Fibroblast of skin of right biceps (primary cell): Measurements from ENCODE around the gene SPINK1.
"Not testable (repeated sequence)": the region's sequence is repeated elsewhere in the genome, so short reads cannot be mapped to it uniquely, and the experiment has no call there.

Source experiments
- DNase-seq: peaks from one replicate; pipeline ENCODE4 v3.0.0-alpha.2; 2013

SPINK1 gene

DNA sequence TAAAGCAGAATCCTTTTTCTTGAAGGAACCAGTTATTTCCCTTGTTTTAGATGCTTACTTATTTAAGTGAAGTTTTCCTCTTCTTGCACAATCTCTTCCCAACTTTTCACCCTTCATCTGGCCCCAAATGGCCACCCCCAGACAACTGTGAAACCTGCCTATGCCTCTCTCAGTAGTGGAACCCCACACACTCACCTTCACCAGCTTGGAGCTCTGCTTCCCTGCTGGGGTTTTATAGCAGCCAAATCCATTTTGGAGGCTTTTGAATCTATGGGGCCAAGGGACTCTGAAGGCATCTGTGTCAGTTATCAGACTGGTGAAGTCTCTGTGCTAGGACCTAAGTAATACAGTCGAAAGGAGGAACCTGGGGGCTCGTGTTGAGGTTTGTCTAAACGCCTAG lies 22.9 kb upstream of the SPINK1 start:
- no peak for DNase-seq

DNA sequence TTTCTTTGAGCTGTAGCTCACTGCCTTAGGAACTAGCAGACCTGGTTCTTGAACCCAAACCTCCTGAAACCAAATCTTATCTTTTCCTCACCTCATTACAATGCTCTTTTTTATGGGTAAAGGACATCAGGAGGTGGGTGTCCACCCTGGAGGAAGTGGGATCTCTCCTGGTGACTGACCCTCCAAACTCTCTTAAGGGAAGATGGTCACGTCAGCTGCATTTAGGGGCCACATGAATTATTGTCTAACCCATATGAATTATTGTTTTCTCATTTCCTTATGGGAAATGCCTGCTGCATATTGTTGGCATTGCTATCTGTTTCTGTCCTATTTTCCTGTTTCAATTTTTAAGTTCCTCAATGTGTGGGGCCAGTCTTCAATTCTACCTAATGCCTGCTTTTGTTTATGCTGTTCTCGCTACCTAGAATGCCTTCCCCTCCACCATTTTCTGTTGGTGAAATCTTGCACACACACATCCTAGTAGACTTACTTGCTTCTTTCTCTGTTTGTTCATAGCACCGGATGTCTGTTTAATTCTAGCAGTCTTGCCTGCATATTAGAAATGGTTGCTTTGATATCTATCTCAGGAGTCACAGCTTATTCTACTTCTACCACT lies 22.0 kb upstream of the SPINK1 start:
- DNase-seq = no peak

DNA sequence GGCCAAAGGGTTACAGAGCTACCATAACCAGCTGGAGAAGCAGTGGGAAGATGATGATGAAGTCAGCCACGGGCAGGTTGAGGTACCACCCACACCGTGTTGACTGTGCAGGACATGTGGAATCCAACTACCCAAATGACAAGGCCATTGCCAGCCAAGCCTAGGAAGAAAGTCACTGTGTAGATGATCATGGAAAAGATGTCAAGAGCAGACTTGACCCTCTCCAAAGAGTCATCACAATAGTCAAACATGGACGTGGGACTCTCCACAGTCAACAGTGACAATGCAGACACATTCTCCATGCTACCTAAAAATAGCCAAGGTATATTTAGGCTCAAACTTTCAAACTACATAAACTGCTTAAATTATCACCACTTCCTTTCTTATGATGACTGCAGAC lies 20.9 kb upstream of the SPINK1 start:
- DNase-seq = no peak

DNA sequence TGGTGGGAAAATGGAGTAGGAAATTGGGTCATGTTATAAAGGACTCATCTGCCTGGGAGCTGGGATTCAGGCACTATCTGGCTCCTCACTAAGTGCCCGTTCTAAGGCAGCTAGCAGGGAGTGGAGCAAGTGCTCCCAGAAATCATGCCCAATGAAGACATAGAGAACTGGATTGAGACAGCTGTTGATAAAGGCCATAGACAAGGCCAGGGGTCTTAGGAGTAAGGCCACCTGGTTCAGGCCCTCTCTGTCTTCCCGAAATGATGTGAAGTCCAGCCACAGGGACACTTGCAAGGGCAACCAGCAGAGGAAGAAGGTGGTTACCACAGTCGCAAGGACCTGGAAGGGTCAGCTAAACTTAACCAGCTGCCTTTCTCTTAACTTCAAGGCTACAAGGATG lies 20.1 kb upstream of the SPINK1 start:
- DNase-seq = no peak

DNA sequence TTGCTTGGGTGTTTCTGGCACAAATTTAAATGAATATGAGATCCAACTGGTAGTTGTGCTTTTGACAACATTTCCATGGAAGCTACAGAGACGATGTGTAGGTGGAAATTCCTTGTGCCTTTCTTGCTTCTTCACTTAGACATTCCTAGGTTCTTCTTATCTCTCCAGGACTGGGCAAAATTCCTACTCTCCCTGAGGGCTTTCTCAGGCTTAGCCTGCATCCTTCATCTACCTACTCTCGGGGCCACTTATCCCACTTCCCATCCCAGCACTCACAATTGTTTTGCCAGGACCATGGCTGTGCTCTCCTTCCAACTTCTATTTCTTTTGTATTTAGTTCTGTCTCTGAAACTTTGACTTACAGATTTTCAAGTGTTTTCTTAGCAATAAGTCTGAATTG lies 17.8 kb upstream of the SPINK1 start:
- DNase-seq = no peak

DNA sequence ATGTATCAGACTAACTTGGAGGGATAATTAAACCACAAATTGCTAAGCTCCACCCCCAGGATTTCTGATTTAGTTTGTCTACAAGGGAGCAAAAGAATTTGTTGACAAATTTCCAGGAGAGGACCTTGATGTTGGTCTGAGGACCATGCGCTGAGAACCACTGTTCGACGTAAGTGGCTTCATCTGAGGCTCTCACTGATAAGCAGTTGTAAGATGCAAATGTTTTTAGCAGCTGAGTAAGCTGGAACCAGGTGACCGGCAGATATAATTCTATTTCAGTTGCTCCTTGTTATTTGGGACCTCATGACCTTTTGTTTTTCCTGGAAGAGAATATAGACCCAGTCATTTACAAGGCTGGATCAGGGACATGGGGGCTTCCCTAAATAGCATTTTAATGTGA lies 14.1 kb upstream of the SPINK1 start:
- no peak for DNase-seq

DNA sequence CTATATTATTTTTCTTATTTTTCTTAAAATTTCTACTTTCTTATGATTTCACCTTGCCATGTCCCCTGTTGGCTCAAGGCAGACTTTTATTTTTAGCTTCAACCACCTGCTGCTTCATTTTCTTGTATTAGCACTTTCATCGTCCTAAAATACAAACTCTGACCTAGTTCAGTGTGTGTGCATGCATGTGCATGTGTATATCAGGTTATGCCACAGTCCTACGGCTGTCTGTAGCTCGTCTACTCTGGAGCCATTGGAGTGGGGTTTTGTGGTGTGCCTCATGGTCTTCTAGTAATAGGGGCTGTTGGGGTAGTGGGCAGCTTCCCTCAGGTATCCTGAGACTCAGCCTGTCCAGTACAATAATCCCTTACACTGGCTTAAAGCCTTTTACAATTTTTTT lies 13.4 kb upstream of the SPINK1 start:
- DNase-seq = no peak

DNA sequence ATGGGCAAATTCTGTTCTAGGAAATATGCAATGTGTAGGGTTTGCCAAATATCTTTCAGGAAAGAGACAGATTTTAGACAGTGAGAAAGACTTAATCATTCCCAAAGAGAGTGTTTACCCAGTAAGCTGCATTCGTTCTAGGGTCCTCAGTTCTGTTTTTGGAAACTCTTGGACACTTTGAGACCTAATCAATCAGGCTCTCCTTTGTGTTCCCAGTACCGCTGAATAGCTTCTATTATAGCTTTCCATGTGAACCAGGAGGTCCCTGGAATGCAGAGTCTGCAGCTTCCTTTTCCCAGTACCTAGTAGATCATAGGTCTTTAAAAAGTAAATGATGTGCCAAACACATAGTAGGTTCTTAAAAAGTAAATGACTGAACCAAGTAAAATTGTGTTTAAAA lies 11.4 kb upstream of the SPINK1 start:
- DNase-seq = no peak

DNA sequence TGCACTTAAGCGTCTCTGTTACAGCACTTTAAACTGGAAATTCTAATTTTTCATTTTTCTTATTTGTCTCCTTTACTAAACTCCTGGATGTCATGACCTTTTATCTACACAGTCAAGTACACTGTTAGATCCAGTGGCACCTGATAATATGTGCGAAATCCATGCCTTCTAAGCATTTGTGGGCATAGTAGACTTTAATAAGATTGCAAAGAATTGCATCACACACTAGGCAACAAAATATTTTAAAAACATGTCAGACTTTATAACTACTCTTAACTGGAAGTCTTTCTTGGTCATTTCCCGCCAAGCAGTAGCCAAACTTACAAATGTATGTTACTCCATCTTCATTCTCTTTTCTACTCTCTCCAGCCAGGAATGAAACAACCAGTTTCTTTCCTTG lies 5.0 kb upstream of the SPINK1 start:
- no peak for DNase-seq

DNA sequence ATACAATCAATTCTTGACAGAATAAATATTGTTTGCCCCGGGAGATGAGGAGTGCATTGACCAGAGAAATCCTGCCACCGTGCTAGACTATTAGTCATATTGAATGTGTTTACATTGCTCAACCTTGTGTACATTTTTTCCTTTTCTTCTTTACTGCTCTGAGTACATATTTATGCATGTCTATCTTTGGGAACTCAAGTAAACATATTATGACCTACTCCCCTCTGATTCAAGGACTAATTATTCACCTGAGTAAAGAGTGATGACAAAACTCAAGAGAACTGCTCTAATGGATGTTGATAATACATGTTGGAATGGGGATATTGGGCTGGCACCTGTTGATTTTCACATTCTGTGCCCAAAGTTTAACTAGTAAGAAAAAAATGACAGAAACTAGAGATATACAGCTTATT lies 3.9 kb upstream of the SPINK1 start:
- DNase-seq = no peak

DNA sequence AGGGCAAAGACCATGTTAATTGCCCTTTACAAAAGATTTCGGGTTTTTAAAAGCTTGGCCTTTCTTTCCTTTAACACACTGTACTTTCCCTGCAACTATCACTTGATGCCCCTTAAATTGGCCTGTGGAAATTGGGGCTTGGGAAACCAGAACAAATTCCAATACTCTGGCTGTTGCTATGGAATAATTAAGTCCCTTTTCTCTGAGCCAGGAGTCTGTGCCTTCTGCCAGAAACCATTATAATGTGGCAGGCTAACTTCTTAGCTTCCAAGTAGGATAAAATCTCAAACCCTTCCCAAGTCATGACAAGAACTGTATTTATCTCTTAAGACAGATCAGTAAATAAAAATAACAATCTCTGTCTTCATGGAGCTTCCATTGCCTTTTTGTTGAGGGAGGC lies 1.1 kb upstream of the SPINK1 start:
- DNase-seq = no peak

DNA sequence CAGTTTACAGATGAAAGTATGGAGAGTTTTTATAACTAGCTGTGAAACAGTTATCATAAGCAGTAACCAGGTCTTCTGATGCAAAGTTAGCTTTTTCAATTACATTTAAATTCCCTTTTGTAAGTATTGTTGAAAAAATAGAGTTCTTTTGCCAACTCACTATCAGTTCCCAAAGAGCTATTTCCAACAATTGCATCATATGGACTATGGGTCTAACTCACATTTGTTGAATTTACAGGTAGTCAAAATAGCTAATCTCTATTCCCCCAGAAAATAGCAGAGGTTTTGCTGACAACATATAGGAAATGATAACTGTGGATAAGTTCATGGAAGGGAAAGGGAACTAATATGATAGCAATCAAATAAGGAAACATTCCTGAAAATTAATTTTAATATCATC lies 1.4 kb downstream of the SPINK1 start:
- DNase-seq = peak; percentile 2

DNA sequence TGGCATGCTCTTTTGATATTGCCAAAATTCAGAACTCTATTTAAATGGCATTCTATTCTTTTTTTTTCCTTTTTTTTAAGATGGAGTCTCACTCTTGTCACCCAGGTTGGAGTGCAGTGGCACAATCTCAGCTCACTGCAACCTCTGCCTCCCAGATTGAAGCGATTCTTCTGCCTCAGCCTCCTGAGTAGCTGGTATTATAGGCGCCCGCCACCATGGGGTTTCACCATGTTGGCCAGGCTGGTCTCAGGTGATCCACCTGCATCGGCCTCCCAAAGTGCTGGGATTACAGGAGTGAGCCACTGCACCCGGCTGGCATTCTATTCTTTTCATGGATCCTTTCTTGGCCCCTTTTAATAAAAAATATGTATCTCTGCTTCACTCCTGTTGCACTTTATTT lies 4.5 kb downstream of the SPINK1 start:
- not testable (repeated sequence) for DNase-seq

DNA sequence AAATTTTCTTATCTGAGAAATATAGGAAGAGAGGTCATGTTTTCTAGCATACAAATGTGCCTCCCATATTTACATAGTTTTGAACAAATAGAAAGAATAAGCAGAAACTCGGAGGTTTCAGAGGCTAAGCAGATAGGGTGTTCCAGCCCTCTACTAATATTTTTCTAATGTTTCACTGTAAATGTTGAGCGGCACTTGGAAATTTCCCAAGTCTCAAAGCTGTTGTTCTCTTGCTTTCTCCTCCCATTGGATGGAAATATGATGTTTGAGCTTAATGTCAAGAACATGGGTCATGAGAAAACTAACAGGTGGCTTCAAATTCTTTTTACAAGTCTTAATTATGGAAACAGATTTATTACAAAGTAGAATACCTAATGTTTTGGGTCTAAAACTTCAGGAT lies 5.1 kb downstream of the SPINK1 start:
- DNase-seq = no peak

DNA sequence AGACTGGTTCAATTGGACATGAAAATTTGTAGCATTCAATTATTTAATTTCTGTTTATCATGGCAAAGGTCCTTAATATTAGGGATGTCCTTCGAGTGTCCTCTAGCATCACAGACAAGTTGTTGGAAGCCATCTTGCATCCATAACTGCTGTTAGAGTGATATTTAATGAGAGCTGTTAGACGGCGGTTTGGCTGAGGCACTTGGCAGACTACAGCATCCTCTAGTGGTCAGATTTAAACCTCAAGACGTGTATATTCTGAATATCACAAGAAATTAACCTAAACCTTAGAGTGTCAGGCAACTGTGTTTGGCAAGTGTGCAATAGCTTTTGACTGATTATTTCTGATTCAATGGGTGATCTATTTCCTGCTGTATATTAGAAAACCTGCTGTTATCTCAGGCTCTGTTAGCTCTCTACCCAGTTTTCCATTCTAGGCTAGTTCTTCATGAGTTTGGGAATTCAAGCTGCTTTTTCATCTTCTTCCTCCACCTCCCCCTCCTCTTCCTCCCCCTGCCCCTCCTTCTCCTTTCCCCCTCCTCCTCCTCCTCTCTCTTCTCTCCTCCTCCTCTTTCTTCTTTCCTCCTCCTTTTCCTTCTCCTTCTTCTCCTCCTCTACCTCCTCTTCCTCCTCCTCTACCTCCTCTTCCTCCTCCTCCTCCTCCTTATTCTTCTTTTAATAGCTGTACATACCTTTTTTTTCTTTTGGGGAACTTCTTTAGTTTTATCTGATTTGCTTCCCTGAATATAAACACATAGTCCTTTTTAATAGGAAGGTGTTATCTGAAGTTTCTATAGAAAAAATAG lies 8.6 kb downstream of the SPINK1 start:
- DNase-seq = peak; percentile 53

DNA sequence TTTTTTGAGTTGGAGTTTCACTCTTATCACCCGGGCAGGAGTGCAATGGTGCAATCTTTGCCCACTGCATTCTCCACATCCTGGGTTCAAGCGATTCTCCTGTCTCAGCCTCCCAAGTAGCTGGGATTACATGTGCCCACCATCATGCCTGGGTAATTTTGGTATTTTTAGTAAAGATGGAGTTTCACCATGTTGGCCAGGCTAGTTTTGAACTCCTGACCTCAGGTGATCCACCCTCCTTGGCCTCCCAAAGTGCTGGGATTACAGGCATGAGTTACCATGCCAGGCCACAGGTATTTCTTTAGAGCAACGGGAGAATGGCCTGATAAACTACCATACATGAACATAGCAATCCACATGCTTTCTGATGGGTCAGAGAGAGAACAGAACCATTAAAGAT lies 9.2 kb downstream of the SPINK1 start:
- DNase-seq = not testable (repeated sequence)

DNA sequence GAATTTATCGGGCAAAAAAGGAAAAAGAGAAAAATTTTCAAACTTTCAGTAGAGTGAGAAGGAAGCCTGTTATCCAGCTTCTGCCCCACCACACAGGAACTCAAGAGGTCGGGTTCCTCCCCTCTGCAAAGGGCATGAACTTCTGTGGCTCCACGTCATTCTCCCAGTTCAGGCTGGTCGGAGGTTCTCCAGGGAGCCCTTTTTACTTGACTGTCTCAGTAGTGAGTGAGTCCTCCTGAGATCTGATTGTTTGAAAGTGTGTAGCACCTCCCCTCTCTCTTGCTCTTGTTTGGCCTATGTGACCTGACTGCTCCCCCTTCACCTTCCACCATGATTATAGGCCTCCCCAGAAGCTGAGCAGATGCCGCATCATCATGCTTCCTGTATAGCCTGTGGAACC lies 9.7 kb downstream of the SPINK1 start:
- no peak for DNase-seq

DNA sequence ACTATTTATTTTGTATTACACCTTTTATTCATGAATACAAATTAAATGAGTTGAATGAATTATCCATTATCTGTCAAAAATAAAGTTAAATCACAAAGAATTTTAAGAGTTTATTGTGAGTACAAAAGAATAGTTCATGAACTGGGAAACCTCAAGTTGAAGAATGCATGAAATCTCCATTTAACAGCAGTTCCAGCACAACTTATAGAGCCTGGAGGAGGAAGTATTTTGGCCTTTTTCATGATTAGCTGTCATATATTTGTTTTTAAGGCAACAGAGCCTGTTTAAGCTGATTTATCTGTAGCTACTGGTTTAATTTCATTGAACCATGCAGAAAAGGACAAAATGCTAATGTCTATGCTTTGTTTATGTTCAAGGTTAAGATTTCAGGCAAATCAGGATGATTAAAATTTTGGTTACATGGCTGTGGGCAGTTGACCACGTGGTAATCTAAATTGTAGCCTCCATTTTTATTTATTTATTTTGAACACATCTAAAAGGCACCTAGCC lies 12.2 kb downstream of the SPINK1 start:
- no peak for DNase-seq

DNA sequence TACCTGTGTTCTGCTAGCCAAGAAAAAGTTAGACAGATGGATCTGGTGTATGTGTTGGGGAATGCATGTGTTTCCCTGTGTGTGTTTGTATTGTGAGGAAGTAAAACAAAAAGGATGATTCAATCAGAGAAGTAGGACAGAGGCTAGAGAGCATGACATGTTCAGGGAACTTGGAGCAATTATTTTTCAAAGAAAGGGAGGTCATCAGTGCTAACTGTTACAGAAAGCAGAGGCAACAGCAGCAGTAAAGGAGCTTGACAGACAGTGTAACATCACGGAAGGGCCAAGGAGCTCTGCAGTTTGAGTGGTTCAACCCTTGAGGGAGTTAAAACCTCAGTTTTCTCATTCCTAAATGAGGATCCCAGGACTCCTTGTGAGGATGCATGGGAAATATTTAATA lies 13.2 kb downstream of the SPINK1 start:
- DNase-seq = no peak

DNA sequence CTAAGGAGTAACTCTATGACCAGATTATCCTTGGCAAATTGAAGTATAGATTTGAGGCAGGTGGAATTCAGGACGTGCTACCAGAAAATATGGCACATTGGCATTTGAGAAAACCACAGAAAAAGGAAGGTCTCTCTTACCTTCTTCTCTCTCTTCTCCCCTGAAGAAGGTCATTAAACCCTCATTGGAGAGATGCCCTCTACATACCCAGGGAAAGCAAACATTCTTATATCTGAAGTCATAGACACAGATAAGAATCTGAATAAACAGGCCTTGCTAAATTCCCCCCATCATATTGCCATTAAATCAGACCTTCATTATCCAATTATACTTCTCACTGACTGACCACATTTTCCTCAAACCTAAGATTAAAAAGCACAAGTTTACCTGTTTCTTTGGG lies 17.8 kb downstream of the SPINK1 start:
- no peak for DNase-seq

DNA sequence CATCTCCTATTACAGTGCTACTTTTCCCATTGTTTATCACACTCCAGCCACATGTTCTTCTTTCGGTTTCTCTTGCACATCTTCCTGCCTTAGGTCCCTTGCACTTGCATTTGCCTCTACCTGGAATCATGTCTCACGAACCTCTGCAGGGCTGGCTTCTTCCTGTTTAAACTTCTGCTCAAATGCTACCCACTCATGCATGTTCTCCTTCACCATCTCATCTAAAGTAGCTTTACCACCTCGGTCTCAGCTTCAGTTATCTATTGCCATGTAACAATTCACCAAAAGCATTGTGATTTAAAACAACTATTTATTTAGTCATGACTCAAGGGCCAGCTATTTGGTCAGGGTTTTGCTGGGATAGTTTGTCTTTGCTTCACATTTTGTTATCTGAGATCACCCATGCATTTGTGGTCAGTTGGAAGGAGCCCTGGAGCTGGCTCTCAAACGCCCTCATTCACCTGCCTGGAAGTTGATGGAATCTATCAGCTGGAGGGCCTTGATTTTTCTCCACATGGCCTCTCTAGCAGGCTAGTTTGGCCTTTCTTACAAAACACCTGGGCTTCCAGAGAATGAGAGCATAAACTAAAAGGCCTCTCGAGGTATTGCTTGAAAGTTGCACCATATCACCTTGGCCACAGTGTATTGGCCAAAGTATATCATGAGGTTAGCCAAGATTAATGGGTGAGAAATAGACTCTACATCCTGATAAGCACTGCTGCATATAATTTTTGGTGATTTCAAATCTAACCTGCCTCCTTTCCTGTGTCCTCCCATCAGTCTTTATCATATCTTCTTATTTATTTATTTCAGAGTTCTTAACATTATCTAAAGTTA lies 21.4 kb downstream of the SPINK1 start:
- DNase-seq = no peak

DNA sequence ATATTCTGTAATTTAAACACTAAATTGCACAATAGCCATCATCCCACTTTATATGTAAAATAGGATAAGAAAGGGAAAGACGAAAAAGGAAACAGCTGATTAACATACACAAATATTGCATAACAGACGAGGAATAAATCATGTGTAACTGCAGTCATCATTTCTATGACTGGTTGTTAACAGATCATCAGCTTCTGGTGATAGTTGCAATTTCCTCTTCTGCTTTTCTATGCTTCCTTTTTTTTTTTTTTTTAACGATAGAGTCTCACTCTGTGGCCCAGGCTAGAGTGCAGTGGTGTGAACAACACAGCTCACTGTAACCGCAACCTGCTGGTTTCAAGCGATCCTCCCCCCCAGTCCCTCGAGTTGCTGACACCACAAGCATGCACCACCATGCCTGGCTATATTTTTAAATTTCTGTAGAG lies 26.4 kb downstream of the SPINK1 start:
- peak; percentile 0 for DNase-seq

DNA sequence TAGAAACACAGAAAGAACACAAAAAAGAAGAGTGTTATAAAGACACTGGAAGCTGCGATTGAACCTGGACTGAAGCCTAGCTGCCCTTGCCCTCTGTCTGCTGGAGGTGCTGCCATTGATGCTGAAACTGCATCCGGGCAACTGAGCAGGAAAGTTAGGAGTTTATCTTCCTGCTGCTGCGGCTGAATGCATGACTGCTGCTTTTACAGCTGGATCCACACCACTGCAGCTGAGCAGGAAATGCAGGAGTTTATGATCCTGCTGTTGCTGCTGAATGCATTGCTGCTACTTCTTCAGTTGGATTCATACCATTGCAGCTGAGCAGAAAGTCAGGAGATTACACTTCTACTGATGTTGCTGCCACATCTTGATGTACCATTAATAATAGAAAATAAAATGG lies 27.1 kb downstream of the SPINK1 start:
- DNase-seq = no peak

DNA sequence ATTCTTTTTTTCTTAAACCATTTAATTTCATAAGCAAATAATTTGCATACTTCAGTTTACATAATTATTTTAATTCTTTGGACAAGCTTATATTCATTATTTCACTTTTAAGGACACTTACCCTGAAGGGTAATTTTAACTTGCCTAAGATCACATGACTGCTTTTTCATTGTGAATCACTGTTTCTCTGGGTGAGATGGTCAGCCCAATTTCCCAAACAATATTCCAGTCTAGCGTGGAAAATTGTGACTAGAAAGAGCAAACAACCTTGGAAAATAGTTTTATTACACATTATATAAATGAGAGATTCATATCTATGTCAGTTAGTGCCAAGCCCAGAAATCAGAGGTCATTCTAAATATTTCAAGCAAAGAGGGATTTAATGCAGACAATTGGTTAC lies 27.5 kb downstream of the SPINK1 start:
- no peak for DNase-seq
